Measurements from ENCODE around the gene PON2.

DNA sequence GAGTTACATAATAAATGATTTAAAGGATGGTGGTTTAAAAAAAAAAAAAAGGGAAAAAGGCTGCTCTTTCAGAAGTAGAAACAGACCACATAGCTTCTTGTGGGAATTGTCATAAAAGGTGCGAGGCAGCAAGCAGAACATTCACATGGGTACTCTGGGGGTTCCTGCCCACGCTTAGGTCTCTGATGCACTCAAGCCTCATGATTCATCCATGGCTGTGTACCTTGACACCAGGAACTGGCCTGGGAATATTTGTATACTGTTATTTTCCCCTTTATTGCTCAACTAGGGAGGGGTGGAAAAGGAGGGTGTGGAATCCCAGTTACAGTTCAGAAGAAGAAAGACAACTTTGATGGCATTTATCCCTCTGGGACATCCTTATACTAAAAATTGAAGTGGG lies 4.0 kb downstream of the PON2 start:
- no peak for TF ChIP-seq EZH2 (IDR thresholded peaks at IDR 0.05; ENCODE audit: insufficient read depth, low read length)
- TF ChIP-seq, protein P1, sequence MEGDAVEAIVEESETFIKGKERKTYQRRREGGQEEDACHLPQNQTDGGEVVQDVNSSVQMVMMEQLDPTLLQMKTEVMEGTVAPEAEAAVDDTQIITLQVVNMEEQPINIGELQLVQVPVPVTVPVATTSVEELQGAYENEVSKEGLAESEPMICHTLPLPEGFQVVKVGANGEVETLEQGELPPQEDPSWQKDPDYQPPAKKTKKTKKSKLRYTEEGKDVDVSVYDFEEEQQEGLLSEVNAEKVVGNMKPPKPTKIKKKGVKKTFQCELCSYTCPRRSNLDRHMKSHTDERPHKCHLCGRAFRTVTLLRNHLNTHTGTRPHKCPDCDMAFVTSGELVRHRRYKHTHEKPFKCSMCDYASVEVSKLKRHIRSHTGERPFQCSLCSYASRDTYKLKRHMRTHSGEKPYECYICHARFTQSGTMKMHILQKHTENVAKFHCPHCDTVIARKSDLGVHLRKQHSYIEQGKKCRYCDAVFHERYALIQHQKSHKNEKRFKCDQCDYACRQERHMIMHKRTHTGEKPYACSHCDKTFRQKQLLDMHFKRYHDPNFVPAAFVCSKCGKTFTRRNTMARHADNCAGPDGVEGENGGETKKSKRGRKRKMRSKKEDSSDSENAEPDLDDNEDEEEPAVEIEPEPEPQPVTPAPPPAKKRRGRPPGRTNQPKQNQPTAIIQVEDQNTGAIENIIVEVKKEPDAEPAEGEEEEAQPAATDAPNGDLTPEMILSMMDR (IDR thresholded peaks at IDR 0.05; ENCODE audit: insufficient read depth, low read depth, low read length), result no peak

Data from astrocyte (in vitro differentiated cells and primary cell).